Right hindlimb (tissue), 1 donor: ENCODE results near the gene ZFAND6.
A peak's percentile ranks its signal among the peaks of the same experiment; 100 is the strongest.

Experiments used
- DNase-seq: peaks from one replicate; pipeline ENCODE4 v3.0.0-alpha.2; 2018

ZFAND6 gene

GRCh38 chr15:80052597-80053304, 6.7 kb upstream of the ZFAND6 start:
- DNase-seq = no peak

GRCh38 chr15:80055933-80056332, 3.5 kb upstream of the ZFAND6 start:
- no peak for DNase-seq

GRCh38 chr15:80058044-80058443, 1.4 kb upstream of the ZFAND6 start:
- no peak for DNase-seq

GRCh38 chr15:80059786-80060355, 395 bp downstream of the ZFAND6 start:
- no peak for DNase-seq

- peak; percentile 27 for DNase-seq
Measured at GRCh38 chr15:80060356-80061006, 1.0 kb downstream of the ZFAND6 start.

- DNase-seq = no peak
Measured at GRCh38 chr15:80061582-80061981, 2.1 kb downstream of the ZFAND6 start.

GRCh38 chr15:80066912-80067311, 7.4 kb downstream of the ZFAND6 start:
- no peak for DNase-seq

- DNase-seq = no peak
Measured at GRCh38 chr15:80068578-80068977, 9.1 kb downstream of the ZFAND6 start.

- no peak for DNase-seq
Measured at GRCh38 chr15:80070840-80071239, 11.4 kb downstream of the ZFAND6 start.

GRCh38 chr15:80071652-80072051, 12.2 kb downstream of the ZFAND6 start:
- DNase-seq = no peak

GRCh38 chr15:80072285-80072994, 13.0 kb downstream of the ZFAND6 start:
- no peak for DNase-seq

- DNase-seq = no peak
Measured at GRCh38 chr15:80073197-80073596, 13.7 kb downstream of the ZFAND6 start.

- no peak for DNase-seq
Measured at GRCh38 chr15:80076321-80077318, 17.1 kb downstream of the ZFAND6 start.

- DNase-seq = no peak
Measured at GRCh38 chr15:80081390-80081789, 21.9 kb downstream of the ZFAND6 start.

- DNase-seq = no peak
Measured at GRCh38 chr15:80087104-80087503, 27.6 kb downstream of the ZFAND6 start.

- no peak for DNase-seq
Measured at GRCh38 chr15:80090041-80090440, 30.6 kb downstream of the ZFAND6 start.

GRCh38 chr15:80090879-80091503, 31.5 kb downstream of the ZFAND6 start:
- no peak for DNase-seq

GRCh38 chr15:80093854-80094418, 34.5 kb downstream of the ZFAND6 start:
- DNase-seq = no peak

- DNase-seq = no peak
Measured at GRCh38 chr15:80095511-80095910, 36.0 kb downstream of the ZFAND6 start.

GRCh38 chr15:80095969-80096368, 36.5 kb downstream of the ZFAND6 start:
- no peak for DNase-seq

- no peak for DNase-seq
Measured at GRCh38 chr15:80098341-80098740, 38.9 kb downstream of the ZFAND6 start.

GRCh38 chr15:80099241-80099640, 39.8 kb downstream of the ZFAND6 start:
- DNase-seq = no peak
